RWPE1 (cell line): ENCODE measurements around the gene RARRES1.

Experiments
- CTCF ChIA-PET: fragments of 350-600 bp; sonication (Branson Sonifier 250); formaldehyde crosslinking; extraction: SDS; loops from one replicate; lab custom pipeline; 2021; lab: Yijun Ruan, JAX
- POLR2A ChIA-PET: fragments of 400-600 bp; formaldehyde crosslinking; extraction: SDS; loops from one replicate; lab custom pipeline; 2020; ENCODE audit warnings: antibody characterized with exemption; ENCODE audit not compliant: low non-redundant PET; lab: Yijun Ruan, JAX
- DNase-seq: peaks from one replicate; pipeline ENCODE4 v3.0.0; 2012; ENCODE audit warnings: low spot score
- H3K27ac ChIP-seq: fragments of 450-650 bp; 2 replicates; pipeline ENCODE4 v1.5.1; 2017
- CTCF ChIP-seq: fragments of 450-650 bp; conservative IDR thresholded peaks from 2 replicates; pipeline ENCODE4 v1.5.1; 2017; ENCODE audit warnings: low read depth, mild to moderate bottlenecking

The RARRES1 gene

DNA sequence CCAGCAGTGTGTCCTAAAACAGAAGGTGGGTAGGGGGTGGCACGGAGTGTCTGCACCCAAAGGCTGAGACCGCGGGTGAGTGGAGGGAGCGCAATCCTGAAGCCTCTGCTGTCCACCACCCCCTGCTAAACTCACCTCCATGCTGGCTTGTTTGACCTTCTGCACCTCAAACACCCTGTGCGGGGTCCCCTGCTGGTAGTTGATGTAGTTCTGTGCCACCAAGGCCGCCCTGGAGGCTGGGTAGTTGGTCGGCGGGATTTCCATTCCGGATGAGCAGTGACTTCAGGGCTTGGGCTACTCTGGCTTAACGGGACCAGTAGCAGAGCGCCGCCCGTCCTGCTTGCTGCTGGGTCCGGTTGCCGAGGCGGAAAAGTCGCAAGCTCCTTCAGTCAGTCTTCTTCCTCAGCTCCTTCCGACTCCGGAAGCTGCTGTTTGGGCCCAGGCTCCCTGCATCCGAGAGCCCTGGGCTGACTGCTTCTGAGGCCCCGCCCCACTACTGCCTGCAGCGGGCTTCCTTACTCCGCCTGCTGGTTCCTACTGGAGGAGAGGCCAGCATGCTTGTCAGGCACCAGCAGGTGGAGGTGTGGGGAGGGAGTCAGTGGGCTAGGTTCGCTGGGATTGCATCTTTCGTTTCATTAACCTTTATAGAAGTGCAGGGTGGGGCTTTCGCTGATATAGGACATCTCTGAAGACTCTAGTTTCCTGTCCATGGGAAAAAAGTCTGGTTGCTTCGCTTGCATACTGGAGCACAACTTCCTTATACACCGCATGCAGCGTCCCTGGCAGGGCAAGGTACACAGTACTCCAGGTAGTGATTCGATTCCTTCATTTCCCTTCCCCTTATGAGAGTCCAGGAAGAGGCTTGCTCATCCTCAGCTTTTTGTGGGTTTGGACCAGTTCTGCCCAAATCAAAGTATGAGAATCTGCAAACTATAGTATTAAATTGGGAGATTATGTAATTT is 59.8 kb downstream of the RARRES1 start, which contains the start of gene LXN:
LXN (minus strand) TSS at position 434 of the 962 bp plus-strand sequence; CDS start at position 264, 170 bp downstream.
- POLR2A ChIA-PET: interaction anchor here (0.9 kb wide), 1 partner anchor 13 kb away, joined by 4 read pairs; no protein-coding TSS in a partner anchor

GRCh38 chr3:158671821-158672214 is 60.4 kb downstream of the RARRES1 start:
- no peak for TF ChIP-seq CTCF
- peak; percentile 5 for DNase-seq
- H3K27ac ChIP-seq: peak overlapping the region; percentile 80
- ChIA-PET POLR2A (no interaction called here), CTCF (interaction anchor here (0.6 to 1.0 kb wide), 4 partner anchors 21 to 130 kb away, joined by 3 to 9 read pairs (median 4); partner anchors contain the start of genes GFM1 and MFSD1)

More for the DNA sequence above, 59.8 kb downstream of the RARRES1 start, which contains the start of gene LXN:
- DNase-seq: peak; percentile 93
- CTCF ChIA-PET: interaction anchor here (0.6 to 1.0 kb wide), 5 partner anchors 20 to 1512 kb away, joined by 3 to 9 read pairs (median 4); partner anchors contain the start of genes GFM1 and MFSD1
- H3K27ac ChIP-seq: peak within 1 kb of the TSS; percentile 80
- TF ChIP-seq CTCF: peak; percentile 61

DNA sequence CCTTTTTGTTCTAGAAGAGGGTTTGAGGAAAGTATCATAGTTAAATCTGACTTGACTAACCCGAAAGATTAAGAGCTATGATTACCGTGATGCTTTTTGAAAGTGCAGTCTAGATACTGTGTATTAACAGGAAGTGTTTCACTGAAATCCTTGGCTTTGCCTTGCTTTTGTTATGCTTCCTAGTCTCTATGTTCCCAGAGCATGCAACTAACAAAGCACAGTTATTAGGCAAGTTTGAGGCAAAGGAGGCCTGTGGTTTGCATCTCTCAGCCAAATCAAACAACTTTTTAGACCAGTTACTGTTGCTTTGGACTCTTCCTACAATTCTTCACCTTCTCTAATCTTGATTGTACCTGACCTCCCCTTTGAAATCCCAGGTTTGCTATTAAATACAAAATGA is 63.8 kb downstream of the RARRES1 start:
- no peak for DNase-seq
- POLR2A ChIA-PET: no interaction called here
- no peak overlapping the region for H3K27ac ChIP-seq
- CTCF ChIA-PET: no interaction called here
- no peak for TF ChIP-seq CTCF

DNA sequence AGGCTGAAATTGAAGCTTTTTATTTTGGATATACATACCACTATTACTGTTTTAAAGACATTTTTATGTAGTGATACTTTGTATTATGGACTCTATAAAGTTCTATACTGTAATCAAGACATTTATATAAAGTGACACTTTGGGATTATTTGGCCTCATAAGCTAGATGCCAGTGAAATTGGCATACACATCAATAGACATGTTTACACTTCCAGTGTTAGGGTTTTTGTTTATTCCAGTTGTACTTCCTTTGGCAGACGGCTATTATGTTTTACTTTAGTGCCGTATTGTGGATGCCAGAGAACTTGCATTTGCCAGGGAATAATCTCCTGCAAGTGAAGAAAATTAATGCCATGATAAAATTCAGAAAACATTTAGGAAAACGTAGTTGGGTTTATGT is 65.8 kb downstream of the RARRES1 start:
- TF ChIP-seq CTCF: no peak
- ChIA-PET POLR2A (no interaction called here), CTCF (no interaction called here)
- no peak for DNase-seq
- H3K27ac ChIP-seq: no peak overlapping the region

DNA sequence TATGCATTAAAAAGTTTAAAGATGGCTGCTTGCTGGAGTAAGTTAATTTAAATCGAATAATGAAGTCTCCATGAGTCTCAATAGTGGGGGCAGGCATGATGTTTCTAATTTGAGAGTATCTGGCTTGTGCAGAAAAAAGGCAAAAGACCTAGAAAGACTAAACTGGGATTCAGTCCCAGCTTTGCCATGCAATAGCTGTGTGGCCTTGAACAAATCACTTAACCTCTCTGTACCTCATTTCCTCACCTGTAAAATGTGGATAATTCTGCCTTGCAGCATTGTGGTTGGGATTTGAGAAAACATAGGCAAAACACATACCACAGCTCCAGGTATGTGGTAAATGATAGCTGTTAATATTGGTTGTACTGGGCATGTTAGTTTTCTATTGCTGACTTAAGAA is 68.4 kb downstream of the RARRES1 start:
- no peak for TF ChIP-seq CTCF
- no peak for DNase-seq
- no peak overlapping the region for H3K27ac ChIP-seq
- ChIA-PET CTCF (interaction anchor here (0.6 kb wide), 1 partner anchor 125 kb away, joined by 3 read pairs; no protein-coding TSS in a partner anchor), POLR2A (no interaction called here)

- ChIA-PET CTCF (no interaction called here), POLR2A (no interaction called here)
- H3K27ac ChIP-seq: no peak overlapping the region
- TF ChIP-seq CTCF: no peak
- DNase-seq: no peak
These were observed 69.0 kb downstream of the RARRES1 start for GRCh38 chr3:158663246-158663645.
